ENCODE results near the gene SH3BP2. TPM values are rescaled to one million over a fixed set of nuclear protein-coding genes. Genes with fewer than 3 reads are reported as not detected.

The SH3BP2 gene
- total RNA-seq, 1 experiment from 2014 or later, result 28.7 TPM

- no peak for DNase-seq (ENCODE audit: low read depth)
Measured at GRCh38 chr4:2819244-2820215, 26.6 kb downstream of the SH3BP2 start.

GRCh38 chr4:2820216-2820982 is 27.5 kb downstream of the SH3BP2 start:
- DNase-seq (ENCODE audit: low read depth), result no peak

GRCh38 chr4:2822461-2823300 is 29.8 kb downstream of the SH3BP2 start:
- no peak for DNase-seq (ENCODE audit: low read depth)

GRCh38 chr4:2823301-2823670 is 30.4 kb downstream of the SH3BP2 start:
- DNase-seq (ENCODE audit: low read depth), result no peak

- DNase-seq (ENCODE audit: low read depth), result no peak
Measured at GRCh38 chr4:2823671-2824328, 30.9 kb downstream of the SH3BP2 start.

GRCh38 chr4:2824329-2824835 is 31.5 kb downstream of the SH3BP2 start:
- DNase-seq (ENCODE audit: low read depth), result no peak

GRCh38 chr4:2824836-2825381 is 32.0 kb downstream of the SH3BP2 start:
- no peak for DNase-seq (ENCODE audit: low read depth)

GRCh38 chr4:2825740-2826139 is 32.9 kb downstream of the SH3BP2 start:
- DNase-seq (ENCODE audit: low read depth), result no peak

GRCh38 chr4:2827071-2827873 is 34.4 kb downstream of the SH3BP2 start:
- no peak for DNase-seq (ENCODE audit: low read depth)

- no peak for DNase-seq (ENCODE audit: low read depth)
Measured at GRCh38 chr4:2827874-2828751, 35.2 kb downstream of the SH3BP2 start.

GRCh38 chr4:2828758-2829181 is 35.9 kb downstream of the SH3BP2 start:
- DNase-seq (ENCODE audit: low read depth), result no peak

GRCh38 chr4:2829321-2829932 is 36.5 kb downstream of the SH3BP2 start:
- no peak for DNase-seq (ENCODE audit: low read depth)

- DNase-seq (ENCODE audit: low read depth), result no peak
Measured at GRCh38 chr4:2829933-2830451, 37.1 kb downstream of the SH3BP2 start.

GRCh38 chr4:2830632-2831610 is 38.0 kb downstream of the SH3BP2 start:
- no peak for DNase-seq (ENCODE audit: low read depth)

GRCh38 chr4:2831611-2832308 is 38.9 kb downstream of the SH3BP2 start:
- DNase-seq (ENCODE audit: low read depth), result no peak

- DNase-seq (ENCODE audit: low read depth), result no peak
Measured at GRCh38 chr4:2832309-2832980, 39.6 kb downstream of the SH3BP2 start.
